ENCODE data around the gene ITM2C.

ITM2C gene

GRCh38 chr2:230864605-230865306 lies at the start of gene ITM2C:
Gene ITM2C, plus strand, starts transcription at chr2:230864942. Its CDS starts 84 bp downstream, at chr2:230865026.
- DNase-seq = peak; percentile 42

GRCh38 chr2:230815088-230815487 lies 49.7 kb upstream of the ITM2C start:
- no peak for DNase-seq

- DNase-seq = no peak
Observed at GRCh38 chr2:230816735-230817134, 48.0 kb upstream of the ITM2C start.

GRCh38 chr2:230819433-230819832 lies 45.3 kb upstream of the ITM2C start:
- DNase-seq = no peak

GRCh38 chr2:230821261-230821990 lies 43.3 kb upstream of the ITM2C start:
- DNase-seq = no peak

- no peak for DNase-seq
Observed at GRCh38 chr2:230821991-230822520, 42.7 kb upstream of the ITM2C start.

- DNase-seq = no peak
Observed at GRCh38 chr2:230823264-230823964, 41.3 kb upstream of the ITM2C start.

- peak; percentile 61 for DNase-seq
Observed at GRCh38 chr2:230824406-230824978, 40.2 kb upstream of the ITM2C start.

GRCh38 chr2:230825354-230825753 lies 39.4 kb upstream of the ITM2C start:
- no peak for DNase-seq

GRCh38 chr2:230827774-230828271 lies 36.9 kb upstream of the ITM2C start:
- DNase-seq = no peak

- DNase-seq = no peak
Observed at GRCh38 chr2:230828272-230828961, 36.3 kb upstream of the ITM2C start.

- no peak for DNase-seq
Observed at GRCh38 chr2:230829293-230829692, 35.4 kb upstream of the ITM2C start.

GRCh38 chr2:230829959-230830358 lies 34.8 kb upstream of the ITM2C start:
- DNase-seq = no peak

GRCh38 chr2:230830428-230830827 lies 34.3 kb upstream of the ITM2C start:
- DNase-seq = no peak

- no peak for DNase-seq
Observed at GRCh38 chr2:230840301-230840700, 24.4 kb upstream of the ITM2C start.

- no peak for DNase-seq
Observed at GRCh38 chr2:230842473-230842872, 22.3 kb upstream of the ITM2C start.

- DNase-seq = no peak
Observed at GRCh38 chr2:230843132-230843531, 21.6 kb upstream of the ITM2C start.

- no peak for DNase-seq
Observed at GRCh38 chr2:230846360-230846759, 18.4 kb upstream of the ITM2C start.

- DNase-seq = peak; percentile 18
Observed at GRCh38 chr2:230847883-230848388, 16.8 kb upstream of the ITM2C start.

- no peak for DNase-seq
Observed at GRCh38 chr2:230849633-230850357, 14.9 kb upstream of the ITM2C start.

- no peak for DNase-seq
Observed at GRCh38 chr2:230850358-230850658, 14.4 kb upstream of the ITM2C start.

GRCh38 chr2:230852113-230852512 lies 12.6 kb upstream of the ITM2C start:
- no peak for DNase-seq
